ENCODE results near the gene C15orf39. TPM values are rescaled to one million over a fixed set of nuclear protein-coding genes. Genes with fewer than 3 reads are reported as not detected.
"Not testable (repeated sequence)": the region's sequence is repeated elsewhere in the genome, so short reads cannot be mapped to it uniquely, and the experiment has no call there.

Gene C15orf39
- total RNA-seq, 4 donors from 2014 or later = 12.3 to 33.3 (median 21.5) TPM

DNA sequence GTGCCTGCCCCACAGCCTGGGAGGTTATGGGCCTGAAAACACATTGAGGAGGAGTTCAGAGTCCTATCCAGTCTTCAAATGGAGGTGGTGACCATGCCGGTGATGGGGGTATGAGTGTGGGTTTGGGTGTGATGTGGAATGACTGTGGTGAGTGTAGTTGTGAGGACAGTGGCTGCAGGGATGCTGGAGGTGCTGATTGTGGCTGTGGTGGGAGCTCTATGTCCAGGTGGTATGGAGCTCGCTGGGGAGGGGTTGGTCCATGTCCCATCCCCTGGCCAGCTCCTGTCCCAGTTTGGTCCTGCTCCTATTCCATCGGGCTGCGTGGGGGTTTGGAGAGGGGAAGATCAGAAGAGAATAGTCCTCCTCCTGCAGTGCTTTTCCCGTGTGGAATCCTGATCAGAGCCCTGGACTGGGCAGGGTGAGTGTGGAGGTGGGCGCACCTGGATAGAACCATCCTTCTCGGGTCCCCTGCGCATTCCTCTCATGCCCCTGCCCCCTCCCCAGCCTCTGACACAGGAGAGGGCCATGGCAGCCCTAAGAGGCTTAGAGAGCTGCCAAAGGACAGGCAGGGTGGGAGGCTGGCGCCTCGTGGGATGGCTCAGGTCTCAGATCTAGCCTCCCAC is 33.5 kb downstream of the C15orf39 start:
- intact Hi-C loops (cut with DNase I) = loop anchor here (10.0 kb wide), 1 partner anchor 90 kb away; no protein-coding TSS in a partner anchor
- H3K27me3 ChIP-seq = peaks cover 0 to 85% (median 0%) of the 10 kb centered on the region in 4 donors
- H3K36me3 ChIP-seq = no peaks in the 10 kb centered on the region
- no peak overlapping the region for H3K27ac ChIP-seq
- no peaks in the 10 kb centered on the region for H3K4me1 ChIP-seq
- H3K9me3 ChIP-seq = no peaks in the 10 kb centered on the region
- no peak for TF ChIP-seq POLR2A (IDR thresholded peaks at IDR 0.05)
- WGBS, 2 donors = 74 to 80% methylated on average over 1 to 10 of the region's 10 CpGs
- DNase-seq = no peak
- no peak overlapping the region for H3K4me3 ChIP-seq

DNA sequence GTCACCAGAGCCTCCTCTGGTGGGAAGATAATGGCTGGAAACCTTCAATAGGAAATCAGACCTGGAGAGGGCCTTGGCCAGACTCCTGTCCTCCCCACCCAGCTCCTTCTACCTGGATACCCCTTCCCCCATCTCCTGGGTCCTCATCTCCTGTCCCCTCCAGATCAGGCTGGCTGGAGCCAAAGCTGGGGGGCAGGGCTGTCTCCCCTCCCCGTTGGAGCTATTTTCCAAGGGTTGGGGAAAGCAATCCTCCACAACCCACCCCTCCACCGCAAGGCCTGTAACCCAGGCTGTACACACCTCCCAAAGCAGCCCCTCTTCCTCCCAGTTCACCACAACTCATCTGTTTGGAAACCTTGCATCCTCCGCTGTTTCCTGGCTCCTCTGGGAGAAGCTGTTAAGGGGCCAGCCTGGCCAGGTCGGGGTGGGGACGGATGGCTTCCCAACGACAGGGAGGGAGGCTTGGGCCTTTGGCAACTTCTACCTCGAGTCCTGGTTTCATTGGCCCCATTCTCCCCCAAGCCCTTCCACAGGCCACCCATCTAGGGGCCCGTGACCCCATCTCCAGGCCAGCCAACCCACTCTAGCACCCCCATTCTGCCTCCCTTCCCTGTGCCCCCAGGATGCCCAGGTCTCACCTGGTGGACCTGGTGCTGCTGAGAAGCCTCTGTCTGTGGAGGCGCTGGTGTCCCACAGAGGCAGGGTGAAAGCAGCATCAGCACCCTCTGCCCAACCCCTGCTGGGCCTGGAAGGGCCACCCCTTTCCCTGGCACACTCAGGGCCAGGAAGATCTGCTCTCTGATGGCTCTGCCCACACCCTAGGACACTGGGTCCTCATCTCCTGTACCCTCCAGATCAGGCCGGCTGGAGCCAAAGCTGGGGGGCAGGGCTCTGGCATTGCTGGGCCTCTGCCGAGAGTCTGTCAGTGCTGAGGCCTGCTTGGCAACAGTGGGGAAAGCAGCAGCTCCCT is 34.4 kb downstream of the C15orf39 start:
- WGBS, 2 donors = 78 to 81% methylated on average over 4 to 9 of the region's 11 CpGs
- Histone ChIP-seq H3K4me1 (no peaks in the 10 kb centered on the region), H3K36me3 (no peaks in the 10 kb centered on the region), H3K4me3 (no peak overlapping the region), H3K27me3 (peaks cover 0 to 92% (median 0%) of the 10 kb centered on the region in 4 donors), H3K9me3 (no peaks in the 10 kb centered on the region), H3K27ac (no peak overlapping the region)
- TF ChIP-seq POLR2A (IDR thresholded peaks at IDR 0.05) = no peak
- TF ChIP-seq, protein P1, sequence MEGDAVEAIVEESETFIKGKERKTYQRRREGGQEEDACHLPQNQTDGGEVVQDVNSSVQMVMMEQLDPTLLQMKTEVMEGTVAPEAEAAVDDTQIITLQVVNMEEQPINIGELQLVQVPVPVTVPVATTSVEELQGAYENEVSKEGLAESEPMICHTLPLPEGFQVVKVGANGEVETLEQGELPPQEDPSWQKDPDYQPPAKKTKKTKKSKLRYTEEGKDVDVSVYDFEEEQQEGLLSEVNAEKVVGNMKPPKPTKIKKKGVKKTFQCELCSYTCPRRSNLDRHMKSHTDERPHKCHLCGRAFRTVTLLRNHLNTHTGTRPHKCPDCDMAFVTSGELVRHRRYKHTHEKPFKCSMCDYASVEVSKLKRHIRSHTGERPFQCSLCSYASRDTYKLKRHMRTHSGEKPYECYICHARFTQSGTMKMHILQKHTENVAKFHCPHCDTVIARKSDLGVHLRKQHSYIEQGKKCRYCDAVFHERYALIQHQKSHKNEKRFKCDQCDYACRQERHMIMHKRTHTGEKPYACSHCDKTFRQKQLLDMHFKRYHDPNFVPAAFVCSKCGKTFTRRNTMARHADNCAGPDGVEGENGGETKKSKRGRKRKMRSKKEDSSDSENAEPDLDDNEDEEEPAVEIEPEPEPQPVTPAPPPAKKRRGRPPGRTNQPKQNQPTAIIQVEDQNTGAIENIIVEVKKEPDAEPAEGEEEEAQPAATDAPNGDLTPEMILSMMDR (IDR thresholded peaks at IDR 0.05) = no peak
- intact Hi-C loops (cut with DNase I) = loop anchor here (10.0 kb wide), 1 partner anchor 89 kb away; no protein-coding TSS in a partner anchor
- DNase-seq = no peak

DNA sequence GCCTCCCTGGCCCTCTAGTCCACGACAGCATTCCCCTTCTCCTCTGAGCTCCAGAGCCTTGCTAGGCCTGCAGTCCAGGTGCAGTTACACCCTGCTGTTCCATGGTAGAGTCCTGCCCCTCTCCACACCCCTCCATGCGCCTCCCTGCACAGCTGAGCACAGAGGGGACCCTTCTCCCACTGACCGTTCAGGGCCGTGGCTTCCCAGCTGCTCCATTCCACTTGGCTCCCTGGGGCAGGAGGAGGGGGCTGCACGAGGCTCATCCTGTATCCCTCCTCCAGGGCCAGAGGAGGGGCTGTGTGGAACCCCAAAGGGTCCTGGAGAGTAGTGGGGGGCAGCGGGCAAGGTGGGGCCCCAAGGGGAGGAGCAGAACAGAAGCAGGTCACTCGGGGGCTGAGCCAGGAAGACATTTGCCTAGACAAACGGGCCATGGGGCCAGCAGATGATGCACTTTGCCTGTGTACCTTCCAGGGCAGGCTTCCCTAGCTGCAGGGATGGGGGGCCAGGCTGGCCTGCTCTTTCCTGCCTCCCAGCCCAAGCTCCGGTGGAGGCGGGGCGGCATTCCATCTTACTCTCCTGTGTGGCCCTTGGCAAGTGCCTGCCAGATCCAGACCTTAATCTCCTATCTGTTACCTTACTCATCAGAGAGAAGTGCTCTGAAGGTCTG is 35.8 kb downstream of the C15orf39 start:
- H3K4me3 ChIP-seq = no peak overlapping the region
- TF ChIP-seq, protein P1 (IDR thresholded peaks at IDR 0.05) = no peak
- no peak for TF ChIP-seq POLR2A (IDR thresholded peaks at IDR 0.05)
- no peak overlapping the region for H3K27ac ChIP-seq
- no peak for DNase-seq
- H3K4me1 ChIP-seq = no peaks in the 10 kb centered on the region
- H3K27me3 ChIP-seq = peaks cover 0 to 80% (median 0%) of the 10 kb centered on the region in 4 donors
- no peaks in the 10 kb centered on the region for H3K36me3 ChIP-seq
- H3K9me3 ChIP-seq = no peaks in the 10 kb centered on the region
- intact Hi-C loops (cut with DNase I) = loop anchor here (10.0 kb wide), 1 partner anchor 87 kb away; no protein-coding TSS in a partner anchor
- 60 to 70% methylated on average over 2 to 6 of the region's 11 CpGs for WGBS, 2 donors

DNA sequence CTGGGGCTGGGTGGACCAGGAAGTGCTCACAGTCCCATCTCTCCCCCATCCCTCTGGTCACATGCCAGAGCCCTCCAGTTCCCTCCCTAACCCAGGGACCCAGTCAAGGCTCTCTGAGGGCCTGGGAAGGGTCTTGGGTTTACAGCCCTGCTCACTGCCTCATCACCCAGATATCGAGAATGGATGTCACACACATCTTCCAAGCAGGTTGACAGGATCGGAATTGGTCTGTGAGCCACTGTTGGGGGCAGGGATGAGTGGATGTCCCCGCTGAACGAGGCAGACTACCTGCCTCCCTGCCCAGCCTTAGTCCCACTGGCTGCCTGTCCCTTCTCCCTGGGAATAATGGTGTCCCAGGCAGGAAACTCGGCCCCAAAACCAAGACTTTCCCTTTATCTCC is 36.5 kb downstream of the C15orf39 start:
- H3K4me3 ChIP-seq = no peak overlapping the region
- H3K36me3 ChIP-seq = no peaks in the 10 kb centered on the region
- TF ChIP-seq, protein P1 (IDR thresholded peaks at IDR 0.05) = no peak
- no peak for TF ChIP-seq POLR2A (IDR thresholded peaks at IDR 0.05)
- intact Hi-C loops (cut with DNase I) = loop anchor here (10.0 kb wide), 1 partner anchor 87 kb away; no protein-coding TSS in a partner anchor
- no peaks in the 10 kb centered on the region for H3K9me3 ChIP-seq
- H3K27me3 ChIP-seq = peaks cover 0 to 73% (median 0%) of the 10 kb centered on the region in 4 donors
- DNase-seq = no peak
- no peak overlapping the region for H3K27ac ChIP-seq
- 81 to 85% methylated on average over 5 of the region's 5 CpGs for WGBS, 2 donors
- H3K4me1 ChIP-seq = no peaks in the 10 kb centered on the region

DNA sequence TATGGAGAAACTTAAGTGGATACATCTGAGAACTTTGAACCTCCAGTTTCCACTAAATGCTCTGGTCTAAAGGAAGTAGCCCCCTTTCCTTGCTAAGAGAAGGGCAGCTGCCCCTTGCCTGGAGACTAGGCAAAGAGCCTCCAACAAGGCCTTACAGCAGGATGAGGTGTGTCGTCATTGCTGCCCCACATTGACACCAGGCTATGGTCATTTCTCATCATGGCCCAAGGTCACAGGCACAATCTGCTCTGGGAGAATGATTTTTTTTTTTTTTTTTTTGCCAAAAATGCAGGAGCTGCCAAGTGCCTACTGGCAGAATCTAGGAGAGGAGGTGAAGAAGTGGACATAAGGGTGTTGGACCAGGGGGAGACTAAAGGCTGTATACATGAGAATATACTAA is 44.1 kb downstream of the C15orf39 start:
- DNase-seq; H3K27ac ChIP-seq; H3K9me3 ChIP-seq; H3K4me3 ChIP-seq; intact Hi-C loops (cut with DNase I); H3K36me3 ChIP-seq; H3K4me1 ChIP-seq: not testable (repeated sequence)
- H3K27me3 ChIP-seq = peaks cover 0 to 43% (median 0%) of the 10 kb centered on the region in 4 donors
- 100% methylated on average over 1 of the region's 1 CpG for WGBS, 2 donors

DNA sequence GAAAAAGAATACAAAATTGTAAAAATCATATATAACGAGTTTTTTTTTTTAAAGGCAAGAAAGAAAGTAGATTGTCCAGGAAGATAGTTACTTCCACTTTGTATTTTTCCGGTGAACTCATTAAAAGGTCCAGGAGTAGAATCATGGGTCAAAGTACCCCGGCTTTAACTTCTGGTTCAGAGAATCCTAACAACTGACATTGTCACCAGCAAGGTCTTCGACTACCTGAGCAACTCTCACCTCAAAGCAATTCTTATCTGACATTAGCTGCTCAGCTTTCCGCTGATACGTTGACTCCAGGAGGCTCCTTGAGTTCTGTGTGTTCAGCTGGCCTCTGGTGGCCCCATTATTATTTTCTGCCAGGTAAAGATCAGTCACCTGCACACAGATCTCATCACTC is 47.3 kb downstream of the C15orf39 start:
- H3K27ac ChIP-seq; H3K4me1 ChIP-seq; intact Hi-C loops (cut with DNase I); DNase-seq; H3K4me3 ChIP-seq; H3K9me3 ChIP-seq; H3K36me3 ChIP-seq: not testable (repeated sequence)
- H3K27me3 ChIP-seq = peaks cover 0 to 66% (median 0%) of the 10 kb centered on the region in 4 donors
- 49 to 66% methylated on average over 6 of the region's 6 CpGs for WGBS, 2 donors
